Kidney (tissue), 22 donors: ENCODE results near the gene CIAO3. TPM values are rescaled to one million over a fixed set of nuclear protein-coding genes. Genes with fewer than 3 reads are reported as not detected.

Experiments used
- DNase-seq, 5 donors: peaks; one replicate each; pipeline ENCODE4 v3.0.0-alpha.2; 2013 to 2020
- FAIRE-seq: peaks from 2 replicates; lab custom pipeline; 2012; peaks lifted over from hg19 to GRCh38; lab: Jason Lieb, UNC
- H3K27ac ChIP-seq, 2 donors: one replicate each; pipeline ENCODE4 v1.7.0; 2013; ENCODE audit warnings: low read depth in 2 of 2, low read length in 2 of 2, inconsistent platforms in 1 of 2
- H3K27me3 ChIP-seq: one replicate; pipeline ENCODE4 v1.7.1; 2013; ENCODE audit warnings: low read length, inconsistent platforms; ENCODE audit not compliant: control insufficient read depth, insufficient read depth
- H3K36me3 ChIP-seq, 3 donors: one replicate each; pipeline versions ENCODE4 v1.7.0 to v1.7.1; 2013; ENCODE audit warnings: low read length in 3 of 3, control low read depth in 1 of 3, inconsistent platforms in 1 of 3; ENCODE audit not compliant: insufficient read depth in 3 of 3, control insufficient read depth in 2 of 3
- H3K4me1 ChIP-seq, 3 donors: one replicate each; pipeline versions ENCODE4 v1.7.0 to v1.7.1; 2013; ENCODE audit warnings: low read length in 3 of 3, inconsistent platforms in 1 of 3, low read depth in 1 of 3; ENCODE audit not compliant: control insufficient read depth in 2 of 3, insufficient read depth in 2 of 3
- H3K4me3 ChIP-seq, 3 donors: one replicate each; pipeline versions ENCODE4 v1.7.0 to v1.8.1; 2013; ENCODE audit warnings: low read length in 3 of 3, control low read depth in 1 of 3, inconsistent platforms in 1 of 3
- H3K9ac ChIP-seq, 3 donors: one replicate each; pipeline versions ENCODE4 v1.7.0 to v1.7.1; 2013; ENCODE audit warnings: low read length in 3 of 3, control low read depth in 1 of 3, inconsistent platforms in 1 of 3
- H3K9me3 ChIP-seq, 3 donors: one replicate each; pipeline versions ENCODE4 v1.7.0 to v1.7.1; 2013; ENCODE audit warnings: low read length in 3 of 3, control low read depth in 1 of 3, inconsistent platforms in 1 of 3; ENCODE audit not compliant: control insufficient read depth in 2 of 3, insufficient read depth in 1 of 3
- intact Hi-C: fragments of 100-400 bp; cut with DNase I; formaldehyde crosslinking; loops from one replicate; pipeline ENCODE4 v1.11.1; 2022
- long read RNA-seq, 10 donors: library from polyadenylated mRNA in 1 of 10; unstranded in 1 of 10; transcript quantifications; one replicate each; pipeline ENCODE4 v2.0.0 and lab custom pipeline, GENCODE V29; 2021 to 2026
- polyA plus RNA-seq: library from polyadenylated mRNA; stranded (reverse); fragments of 350-450 nt; fragmentation: Illumina TruSeq; extraction: RNeasy Lipid Tissue Mini Kit (QIAGEN cat#74804); gene quantifications from one replicate; pipeline ENCODE4 v1.2.3, GENCODE V29; 2014; ENCODE audit warnings: low read depth, low replicate concordance; ENCODE audit not compliant: insufficient read depth
- total RNA-seq: library from RNA; stranded (reverse); fragmentation: NEBNext Ultra II Directional; extraction: Animal tissue kit (Norgen Biotek cat#: 25700); gene quantifications from one replicate; pipeline ENCODE4 v1.2.1, GENCODE V29; 2021
- TF ChIP-seq, protein P1 (sequence below): IDR thresholded peaks from 3 replicates; pipeline ENCODE4 v1.5.1; 2012; ENCODE audit warnings: mild to moderate bottlenecking, moderate library complexity, borderline replicate concordance; ENCODE audit not compliant: insufficient read depth; ENCODE audit errors: extremely low read depth
- donor health status: control.
- donor health status: control.
- donor health status: control.
- donor health status: control.
- donor health status: control.
- donor health status: DM: yes; HTN: yes; CAD: no.
- donor health status: Normal renal cell carcinoma (clear cell type).

Gene CIAO3
- total RNA-seq (36.8 TPM), polyA plus RNA-seq (37.7 TPM)
- long read RNA-seq, donor 1, partial matches to known transcripts: 6 of 14 reads
- long read RNA-seq, donor 1, other reads (novel, unspliced or antisense): 0 of 14 reads
- long read RNA-seq, donor 2, partial matches to known transcripts: 5 of 8 reads
- long read RNA-seq, donor 2, other reads (novel, unspliced or antisense): 0 of 8 reads
- long read RNA-seq, donor 3, transcript CIAO3-217 (3 exons, 510 nt): minor isoform, 5 of 14 reads
- long read RNA-seq, donor 3, transcript CIAO3-201 (11 exons, 2,112 nt): major isoform, 6 of 14 reads
- long read RNA-seq, donor 3, partial matches to known transcripts: 0 of 14 reads
- long read RNA-seq, donor 3, other reads (novel, unspliced or antisense): 0 of 14 reads
- long read RNA-seq, donor 4, transcript CIAO3-201 (11 exons, 2,112 nt): major isoform, 6 of 25 reads
- long read RNA-seq, donor 4, partial matches to known transcripts: 16 of 25 reads
- long read RNA-seq, donor 4, other reads (novel, unspliced or antisense): 0 of 25 reads
- long read RNA-seq, donor 5, partial matches to known transcripts: 0 of 1 reads
- long read RNA-seq, donor 5, other reads (novel, unspliced or antisense): 0 of 1 reads
- long read RNA-seq, donor 6, partial matches to known transcripts: 7 of 14 reads
- long read RNA-seq, donor 6, other reads (novel, unspliced or antisense): 0 of 14 reads
- long read RNA-seq, donor 7, transcript CIAO3-201 (11 exons, 2,112 nt): major isoform, 19 of 37 reads
- long read RNA-seq, donor 7, partial matches to known transcripts: 8 of 37 reads
- long read RNA-seq, donor 7, other reads (novel, unspliced or antisense): 4 of 37 reads
- long read RNA-seq, donor 8, partial matches to known transcripts: 7 of 16 reads
- long read RNA-seq, donor 8, other reads (novel, unspliced or antisense): 0 of 16 reads
- long read RNA-seq, donor 9, partial matches to known transcripts: 0 of 6 reads
- long read RNA-seq, donor 9, other reads (novel, unspliced or antisense): 0 of 6 reads
- long read RNA-seq, donor 10, partial matches to known transcripts: 0 of 5 reads
- long read RNA-seq, donor 10, other reads (novel, unspliced or antisense): 0 of 5 reads

DNA sequence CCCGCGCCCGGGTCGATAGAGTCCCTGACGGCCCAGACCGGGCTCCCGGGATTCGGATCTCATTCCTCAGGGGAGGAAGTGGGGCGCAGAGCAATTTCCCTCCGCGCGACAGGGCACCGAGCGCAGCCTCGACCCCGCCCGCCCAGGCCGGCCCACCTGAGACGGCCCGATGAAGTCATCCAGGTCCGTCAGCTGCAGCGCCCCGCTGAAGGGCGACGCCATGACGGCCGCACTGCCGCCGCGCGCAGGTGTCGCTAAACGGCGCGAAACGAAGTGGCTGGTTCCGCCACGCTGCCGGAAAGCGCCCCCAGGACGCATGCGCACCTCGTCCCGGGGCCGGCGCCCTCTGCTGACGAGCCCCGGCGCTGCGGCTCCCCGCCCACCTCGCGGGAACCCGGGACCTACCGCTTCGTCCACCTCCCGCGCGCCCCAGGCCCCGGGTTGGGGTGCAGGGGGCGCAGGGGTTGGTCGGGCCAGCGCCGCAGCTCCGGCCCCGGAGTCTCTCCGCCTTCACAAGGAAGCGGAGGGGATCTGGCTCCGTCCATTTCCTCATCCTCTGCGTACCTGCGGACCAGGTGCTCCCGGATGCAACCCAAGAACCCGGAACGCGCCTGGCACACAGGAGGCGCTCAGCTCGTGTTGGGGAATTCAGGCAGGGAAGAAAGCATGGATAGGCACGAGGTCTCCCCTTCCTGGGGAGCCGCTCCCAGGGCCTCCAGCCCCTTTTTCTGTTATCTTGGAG is at the start of gene CIAO3:
TSS of gene CIAO3 (minus strand) at position 234 of the 742 bp plus-strand sequence. CDS start at position 222, 12 bp downstream.
- intact Hi-C loops: no loop called here
- H3K27ac ChIP-seq: peak within 1 kb of the TSS; percentile 28 to 71
- no peak for FAIRE-seq

DNA sequence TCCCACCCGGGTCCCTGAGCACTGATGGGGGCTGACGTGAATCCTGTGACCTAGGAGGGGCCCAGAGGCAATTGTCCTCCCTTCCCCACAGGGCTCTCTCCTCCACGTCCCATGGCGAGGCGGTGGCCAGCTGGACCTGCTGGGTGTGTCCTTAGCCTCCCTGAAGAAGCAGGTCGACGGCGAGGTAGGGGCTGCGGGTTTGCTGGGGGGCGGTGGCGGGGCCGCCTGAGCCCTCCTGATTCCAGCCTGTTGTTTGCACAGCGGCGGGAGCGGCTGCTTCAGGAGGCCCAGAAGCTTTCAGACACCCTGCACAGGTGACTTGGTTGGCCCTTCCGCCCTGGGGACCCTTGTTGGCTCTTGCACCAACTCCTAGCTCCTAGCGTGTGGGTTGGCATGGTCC is 49.3 kb upstream of the CIAO3 start:
- intact Hi-C loops: no loop called here
- H3K27me3 ChIP-seq: no peaks in the 10 kb centered on the region
- no peak overlapping the region for H3K9ac ChIP-seq
- TF ChIP-seq, protein P1, sequence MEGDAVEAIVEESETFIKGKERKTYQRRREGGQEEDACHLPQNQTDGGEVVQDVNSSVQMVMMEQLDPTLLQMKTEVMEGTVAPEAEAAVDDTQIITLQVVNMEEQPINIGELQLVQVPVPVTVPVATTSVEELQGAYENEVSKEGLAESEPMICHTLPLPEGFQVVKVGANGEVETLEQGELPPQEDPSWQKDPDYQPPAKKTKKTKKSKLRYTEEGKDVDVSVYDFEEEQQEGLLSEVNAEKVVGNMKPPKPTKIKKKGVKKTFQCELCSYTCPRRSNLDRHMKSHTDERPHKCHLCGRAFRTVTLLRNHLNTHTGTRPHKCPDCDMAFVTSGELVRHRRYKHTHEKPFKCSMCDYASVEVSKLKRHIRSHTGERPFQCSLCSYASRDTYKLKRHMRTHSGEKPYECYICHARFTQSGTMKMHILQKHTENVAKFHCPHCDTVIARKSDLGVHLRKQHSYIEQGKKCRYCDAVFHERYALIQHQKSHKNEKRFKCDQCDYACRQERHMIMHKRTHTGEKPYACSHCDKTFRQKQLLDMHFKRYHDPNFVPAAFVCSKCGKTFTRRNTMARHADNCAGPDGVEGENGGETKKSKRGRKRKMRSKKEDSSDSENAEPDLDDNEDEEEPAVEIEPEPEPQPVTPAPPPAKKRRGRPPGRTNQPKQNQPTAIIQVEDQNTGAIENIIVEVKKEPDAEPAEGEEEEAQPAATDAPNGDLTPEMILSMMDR: no peak
- FAIRE-seq (no peak), DNase-seq (no peak)
- H3K36me3 ChIP-seq: no peaks in the 10 kb centered on the region
- no peak overlapping the region for H3K4me3 ChIP-seq
- H3K4me1 ChIP-seq: peaks cover 0 to 15% (median 0%) of the 10 kb centered on the region in 3 donors
- H3K9me3 ChIP-seq: no peaks in the 10 kb centered on the region
- no peak overlapping the region for H3K27ac ChIP-seq

More for the DNA sequence above, at the start of gene CIAO3:
- H3K36me3 ChIP-seq: peaks cover 0 to 3% (median 0%) of the 10 kb centered on the region in 3 donors
- H3K9ac ChIP-seq: peak within 1 kb of the TSS; percentile 8 to 77 (median 26)
- peak; percentile 92 to 96 (median 95) for DNase-seq
- H3K4me1 ChIP-seq: peaks cover 0 to 11% (median 0%) of the 10 kb centered on the region in 3 donors
- TF ChIP-seq, protein P1: peak; percentile 84
- H3K9me3 ChIP-seq: no peaks in the 10 kb centered on the region
- peak within 1 kb of the TSS; percentile 48 to 72 (median 65) for H3K4me3 ChIP-seq
- H3K27me3 ChIP-seq: no peaks in the 10 kb centered on the region

- Histone ChIP-seq H3K27ac (no peak overlapping the region), H3K9me3 (no peaks in the 10 kb centered on the region), H3K27me3 (no peaks in the 10 kb centered on the region), H3K4me3 (peak overlapping the region in 1 of 3 donors; percentile 66), H3K36me3 (no peaks in the 10 kb centered on the region), H3K9ac (no peak overlapping the region), H3K4me1 (peaks cover 0 to 15% (median 0%) of the 10 kb centered on the region in 3 donors)
- TF ChIP-seq, protein P1: no peak
- FAIRE-seq (no peak), DNase-seq (no peak)
- intact Hi-C loops: no loop called here
Observed at GRCh38 chr16:789191-789850, 48.5 kb upstream of the CIAO3 start.
